Measurements from ENCODE around the gene S100A11.

The S100A11 gene

GRCh38 chr1:152038871-152039270 is 2.1 kb upstream of the S100A11 start:
- no peak for DNase-seq

- DNase-seq = no peak
Measured at GRCh38 chr1:152035539-152036266, 1.1 kb downstream of the S100A11 start.

GRCh38 chr1:152034654-152035538 is 1.9 kb downstream of the S100A11 start:
- DNase-seq = no peak

- no peak for DNase-seq
Measured at GRCh38 chr1:152034324-152034653, 2.5 kb downstream of the S100A11 start.

- no peak for DNase-seq
Measured at GRCh38 chr1:152029929-152030211, 6.9 kb downstream of the S100A11 start.

- no peak for DNase-seq
Measured at GRCh38 chr1:152029144-152029928, 7.5 kb downstream of the S100A11 start.

GRCh38 chr1:152026895-152027294 is 9.9 kb downstream of the S100A11 start:
- no peak for DNase-seq

- no peak for DNase-seq
Measured at GRCh38 chr1:152024223-152024622, 12.6 kb downstream of the S100A11 start.

GRCh38 chr1:152023221-152023620 is 13.6 kb downstream of the S100A11 start:
- DNase-seq = no peak

- no peak for DNase-seq
Measured at GRCh38 chr1:152022474-152022873, 14.3 kb downstream of the S100A11 start.

GRCh38 chr1:152021569-152021968 is 15.2 kb downstream of the S100A11 start:
- DNase-seq = no peak

- no peak for DNase-seq
Measured at GRCh38 chr1:152020849-152021248, 16.0 kb downstream of the S100A11 start.

- no peak for DNase-seq
Measured at GRCh38 chr1:152018537-152018936, 18.3 kb downstream of the S100A11 start.

GRCh38 chr1:152015766-152016165 is 21.0 kb downstream of the S100A11 start:
- no peak for DNase-seq

GRCh38 chr1:152014943-152015342 is 21.9 kb downstream of the S100A11 start:
- no peak for DNase-seq

GRCh38 chr1:152013664-152014237 is 23.1 kb downstream of the S100A11 start:
- no peak for DNase-seq

- no peak for DNase-seq
Measured at GRCh38 chr1:152009691-152010090, 27.1 kb downstream of the S100A11 start.

GRCh38 chr1:152007047-152007446 is 29.8 kb downstream of the S100A11 start:
- DNase-seq = no peak

- no peak for DNase-seq
Measured at GRCh38 chr1:152005360-152005912, 31.4 kb downstream of the S100A11 start.

- DNase-seq = no peak
Measured at GRCh38 chr1:152003846-152004442, 32.9 kb downstream of the S100A11 start.

GRCh38 chr1:152002960-152003359 is 33.8 kb downstream of the S100A11 start:
- DNase-seq = no peak
